ENCODE data around the gene TVP23C.

Gene TVP23C

DNA sequence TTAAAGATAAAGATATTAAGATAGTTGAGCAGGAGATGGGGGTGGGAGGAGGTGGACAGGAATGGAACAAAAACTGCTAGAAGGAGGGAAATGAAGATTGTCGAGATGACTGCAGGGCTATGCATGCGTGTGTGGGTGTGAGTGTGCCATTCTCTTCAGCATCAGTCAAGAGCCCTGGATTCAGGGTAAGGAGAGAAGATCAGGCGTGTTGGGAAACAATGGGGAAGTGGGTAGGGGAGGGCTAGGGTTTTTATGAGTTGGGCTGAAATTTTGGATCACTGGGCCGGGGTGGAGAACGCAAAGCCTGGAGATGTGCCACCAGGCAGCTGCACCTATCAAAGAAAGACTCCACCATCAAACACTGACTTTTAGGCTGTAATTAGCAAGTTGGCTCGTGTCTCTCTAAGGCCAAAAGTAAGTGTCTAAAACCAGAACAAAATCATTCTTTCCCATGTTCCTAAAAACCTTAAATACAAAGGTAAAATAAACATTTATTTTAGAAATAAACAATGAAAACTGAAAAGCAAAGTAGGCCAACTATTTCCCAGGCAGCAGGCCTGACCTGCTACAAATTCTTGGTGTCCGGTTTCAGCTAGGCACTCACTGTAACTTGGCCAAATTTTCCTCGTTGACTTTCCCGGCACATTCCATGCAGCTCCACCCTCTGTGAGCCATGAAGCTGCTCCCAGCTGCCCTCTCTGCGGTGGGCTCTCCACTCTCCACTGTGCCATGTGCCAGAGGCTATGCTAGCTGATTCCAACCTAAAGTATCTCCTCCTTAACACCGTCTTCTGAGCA, 100.1 kb downstream of the TVP23C start:
- DNase-seq, result no peak

DNA sequence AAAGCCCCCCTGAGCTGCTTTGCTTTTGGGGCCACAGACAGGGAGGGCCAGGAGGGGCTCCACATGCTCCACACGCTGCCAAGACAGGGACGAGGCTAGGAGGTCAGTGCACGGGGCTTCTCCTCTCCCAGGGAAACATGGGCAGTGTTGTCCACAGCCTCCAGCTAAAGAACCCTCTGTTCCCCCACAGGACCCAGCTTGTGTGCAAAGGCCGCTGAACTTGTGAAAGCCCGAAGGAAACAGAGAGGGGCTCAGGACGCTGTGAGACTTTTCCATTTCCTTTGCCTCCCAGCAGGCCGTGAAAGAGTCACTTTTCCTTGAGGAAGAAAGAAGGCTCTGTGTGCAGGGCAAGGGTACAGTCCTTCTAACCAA, 105.6 kb downstream of the TVP23C start:
- no peak for DNase-seq

DNA sequence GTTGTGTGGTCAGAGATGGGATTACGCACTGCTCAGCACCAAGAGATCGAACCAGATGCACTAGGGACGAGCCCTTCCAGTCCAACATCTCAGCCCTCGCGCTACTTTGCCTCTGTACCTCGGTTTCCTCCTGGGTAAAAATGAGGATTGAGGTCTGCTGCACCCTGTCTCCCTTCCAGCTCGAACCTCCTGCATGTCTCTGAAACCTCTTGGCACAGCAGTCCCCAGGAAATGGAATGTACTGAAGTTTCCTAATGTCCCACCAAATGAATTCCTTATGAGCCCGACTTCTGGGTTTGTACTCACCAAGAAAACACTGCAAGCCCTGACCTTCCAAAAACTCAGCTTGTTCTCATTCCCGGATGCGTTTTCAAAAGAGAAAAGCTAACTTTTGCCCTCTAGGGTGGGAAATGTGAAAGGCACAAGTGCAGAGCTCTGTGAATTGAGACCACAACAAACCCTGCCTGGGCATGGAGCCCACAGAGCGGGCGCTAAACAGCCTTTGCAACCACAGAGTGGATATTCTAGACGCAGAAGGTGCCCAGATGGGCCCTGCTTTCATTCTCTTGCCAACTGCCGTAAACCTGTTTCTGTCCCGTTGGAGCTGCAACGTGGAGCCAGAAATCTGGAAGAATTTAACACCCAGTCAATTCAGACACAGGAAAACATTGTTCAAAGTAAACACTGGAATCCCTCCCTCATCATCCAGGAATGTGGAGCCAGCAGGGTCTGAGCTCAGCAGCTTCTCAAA, 106.1 kb downstream of the TVP23C start:
- DNase-seq, result no peak

DNA sequence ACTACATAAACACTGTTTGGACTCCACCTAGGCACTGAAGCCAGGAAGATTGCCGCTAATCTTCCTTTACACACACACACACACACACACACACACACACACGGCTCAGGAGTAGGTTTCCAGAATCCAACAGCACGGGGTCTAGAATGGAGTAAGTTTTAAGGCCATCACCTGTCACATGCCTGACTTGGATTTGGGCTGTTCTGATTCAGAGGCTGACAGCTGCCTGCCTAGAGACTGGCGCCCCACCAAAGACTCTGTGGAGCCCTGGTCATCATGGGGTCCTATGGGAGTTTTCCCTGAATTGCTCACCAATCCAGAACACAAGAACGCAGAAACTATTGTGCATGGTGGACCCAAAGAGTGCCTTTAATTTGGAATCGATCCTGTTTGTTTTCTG, 106.8 kb downstream of the TVP23C start:
- no peak for DNase-seq

DNA sequence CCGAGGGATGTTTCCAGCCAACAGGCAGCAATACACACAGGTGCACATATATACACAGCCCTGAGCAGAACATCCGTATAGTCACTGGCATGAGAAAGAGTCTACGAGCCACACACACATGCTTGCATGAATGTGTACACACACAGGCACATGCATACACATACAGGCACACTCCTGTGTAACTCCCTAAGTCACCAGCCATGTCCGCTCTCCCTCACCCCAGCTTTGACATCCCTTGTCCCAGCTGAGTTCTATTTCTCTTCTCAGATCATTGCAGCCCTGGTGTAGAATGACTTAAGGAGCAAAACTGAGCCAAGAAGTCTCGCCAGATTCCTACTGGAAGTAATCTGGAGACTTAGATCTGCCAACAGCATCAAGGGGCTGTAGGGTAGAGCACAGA, 108.9 kb downstream of the TVP23C start:
- no peak for DNase-seq

DNA sequence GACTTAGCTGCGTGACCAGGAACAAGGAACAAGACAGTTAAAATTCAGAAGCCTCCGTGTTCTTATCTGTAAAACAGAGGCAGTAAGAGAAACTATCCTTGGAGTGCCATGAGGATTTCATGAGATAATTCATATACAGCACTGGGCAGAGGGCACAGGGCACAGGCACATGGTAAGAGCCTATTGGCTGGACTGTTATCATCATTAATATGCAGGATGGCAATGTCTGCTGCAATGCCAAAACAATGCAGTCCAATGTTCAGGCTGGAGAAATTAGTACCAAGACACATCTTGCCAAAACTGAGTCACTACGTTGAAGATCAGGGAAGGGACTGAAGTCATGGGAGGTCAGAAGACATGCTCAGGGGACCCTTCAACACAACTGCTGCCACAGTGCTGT, 109.5 kb downstream of the TVP23C start:
- no peak for DNase-seq

DNA sequence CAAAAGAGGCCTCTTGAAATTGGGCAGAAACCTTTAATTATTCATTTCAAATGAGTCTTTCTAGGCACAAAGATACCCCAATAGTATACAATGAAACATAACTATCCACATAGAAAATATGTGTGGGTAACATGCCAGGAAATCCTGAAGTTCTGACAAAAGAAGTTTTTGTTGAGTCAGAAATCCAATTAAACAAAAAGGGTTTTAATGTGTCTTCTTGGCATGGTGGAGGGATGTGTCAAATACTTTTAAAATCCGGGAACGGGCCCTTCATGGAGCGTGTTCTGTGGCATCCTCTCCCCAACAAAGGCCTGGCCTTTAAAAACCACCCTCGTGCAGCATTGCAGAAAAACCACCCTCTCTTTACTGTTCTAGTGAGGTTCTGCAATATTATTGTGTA, 110.0 kb downstream of the TVP23C start:
- no peak for DNase-seq

DNA sequence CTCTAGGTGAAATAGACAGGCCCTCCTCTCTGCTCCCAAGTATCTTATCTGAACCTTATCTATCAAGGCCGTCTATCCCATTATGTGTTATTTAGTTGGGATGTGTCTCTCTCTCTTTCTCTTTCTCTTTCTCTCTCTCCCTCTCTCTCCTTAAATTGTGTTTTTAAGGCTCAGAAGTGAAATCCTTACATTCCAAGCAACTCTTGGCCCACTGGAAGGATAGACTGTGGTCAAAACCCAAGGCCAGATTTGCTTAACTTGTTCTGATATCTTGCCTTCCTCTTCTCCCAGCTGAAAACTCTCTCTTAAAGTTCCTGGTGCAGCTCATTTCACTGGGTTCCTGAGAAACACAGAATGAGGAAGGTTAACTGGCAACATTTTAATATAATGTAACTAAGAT, 110.5 kb downstream of the TVP23C start:
- no peak for DNase-seq
